GM12878 (cell line): ENCODE results near the gene KDM8.

Source experiments
- EZH2 ChIP-seq: IDR thresholded peaks from 2 replicates; pipeline ENCODE4 v1.6.1; 2012; ENCODE audit warnings: low read depth, mild to moderate bottlenecking, control low read depth, inconsistent platforms, low read length, borderline replicate concordance; ENCODE audit not compliant: control insufficient read depth
- ZNF217 ChIP-seq: fragments of 450-650 bp; IDR thresholded peaks from 2 replicates; pipeline ENCODE4 v1.6.1; 2017; ENCODE audit warnings: antibody characterized with exemption, mild to moderate bottlenecking

DNA sequence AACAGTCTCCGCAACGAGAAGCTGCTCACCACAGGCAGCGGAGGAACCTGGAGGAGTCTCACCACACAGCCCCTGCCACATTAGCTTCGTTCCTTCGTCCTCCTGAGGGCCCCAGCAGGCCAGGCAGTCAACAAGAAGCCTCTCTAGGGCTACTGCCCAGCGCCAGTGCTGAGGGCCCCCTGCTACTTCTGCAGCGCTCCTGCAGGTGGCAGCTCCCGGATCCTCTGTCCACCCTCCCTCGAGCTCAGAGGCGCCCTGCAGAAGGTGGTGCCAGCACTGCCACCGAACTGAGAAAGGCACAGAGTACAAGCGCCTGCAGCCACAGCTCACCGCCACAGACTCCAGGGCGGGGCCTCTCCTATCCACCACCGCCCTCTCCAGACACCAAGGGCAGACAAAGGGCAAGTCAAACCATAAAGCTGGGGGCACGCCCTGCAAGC is 27.3 kb downstream of the KDM8 start:
- TF ChIP-seq ZNF217 (no peak), EZH2 (no peak)
